Measurements from ENCODE around the gene UBAC1. TPM values are rescaled to one million over a fixed set of nuclear protein-coding genes. Genes with fewer than 3 reads are reported as not detected.
"Not testable (repeated sequence)": the region's sequence is repeated elsewhere in the genome, so short reads cannot be mapped to it uniquely, and the experiment has no call there.

The UBAC1 gene
- total RNA-seq, 2 donors from 2014 or later: 54.9 to 66.5 TPM

DNA sequence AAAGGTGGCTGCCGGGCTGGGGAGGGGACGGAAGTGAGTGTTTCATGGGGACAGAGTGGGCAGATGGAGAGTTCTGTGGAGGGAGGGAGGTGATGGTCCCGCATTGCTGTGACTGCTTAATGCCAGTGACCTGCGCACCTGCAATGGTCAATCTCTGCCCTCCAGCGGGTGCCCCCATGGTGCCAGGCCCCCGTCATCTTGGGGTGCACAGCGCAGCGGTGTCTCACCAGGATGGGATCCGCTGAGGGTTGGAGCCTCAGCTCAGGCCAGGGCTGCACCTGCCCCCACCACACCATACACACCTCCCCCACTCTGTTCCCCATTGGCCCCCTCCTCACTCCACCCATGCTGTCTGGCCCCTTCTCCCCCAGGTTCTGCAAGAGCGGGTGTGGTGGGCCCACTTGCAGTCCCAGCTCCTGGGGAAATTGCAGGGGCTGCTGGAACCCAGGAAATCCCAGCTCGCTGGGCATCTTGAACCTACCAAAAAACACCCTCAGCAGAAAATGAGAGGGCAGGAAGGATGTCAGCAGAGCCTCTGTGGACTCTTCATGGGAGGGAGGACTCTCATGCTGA is 41.8 kb downstream of the UBAC1 start:
- TF ChIP-seq, protein P1, sequence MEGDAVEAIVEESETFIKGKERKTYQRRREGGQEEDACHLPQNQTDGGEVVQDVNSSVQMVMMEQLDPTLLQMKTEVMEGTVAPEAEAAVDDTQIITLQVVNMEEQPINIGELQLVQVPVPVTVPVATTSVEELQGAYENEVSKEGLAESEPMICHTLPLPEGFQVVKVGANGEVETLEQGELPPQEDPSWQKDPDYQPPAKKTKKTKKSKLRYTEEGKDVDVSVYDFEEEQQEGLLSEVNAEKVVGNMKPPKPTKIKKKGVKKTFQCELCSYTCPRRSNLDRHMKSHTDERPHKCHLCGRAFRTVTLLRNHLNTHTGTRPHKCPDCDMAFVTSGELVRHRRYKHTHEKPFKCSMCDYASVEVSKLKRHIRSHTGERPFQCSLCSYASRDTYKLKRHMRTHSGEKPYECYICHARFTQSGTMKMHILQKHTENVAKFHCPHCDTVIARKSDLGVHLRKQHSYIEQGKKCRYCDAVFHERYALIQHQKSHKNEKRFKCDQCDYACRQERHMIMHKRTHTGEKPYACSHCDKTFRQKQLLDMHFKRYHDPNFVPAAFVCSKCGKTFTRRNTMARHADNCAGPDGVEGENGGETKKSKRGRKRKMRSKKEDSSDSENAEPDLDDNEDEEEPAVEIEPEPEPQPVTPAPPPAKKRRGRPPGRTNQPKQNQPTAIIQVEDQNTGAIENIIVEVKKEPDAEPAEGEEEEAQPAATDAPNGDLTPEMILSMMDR (IDR thresholded peaks at IDR 0.05): no peak
- intact Hi-C loops (cut with DNase I): no loop called here
- no peak overlapping the region for H3K27ac ChIP-seq
- H3K9me3 ChIP-seq: no peaks in the 10 kb centered on the region
- H3K36me3 ChIP-seq: no peaks in the 10 kb centered on the region
- no peaks in the 10 kb centered on the region for H3K27me3 ChIP-seq
- no peak overlapping the region for H3K9ac ChIP-seq (ENCODE audit: low read depth in 2 of 2, low read length in 2 of 2)
- no peak overlapping the region for H3K4me3 ChIP-seq
- DNase-seq: no peak
- no peaks in the 10 kb centered on the region for H3K4me1 ChIP-seq

DNA sequence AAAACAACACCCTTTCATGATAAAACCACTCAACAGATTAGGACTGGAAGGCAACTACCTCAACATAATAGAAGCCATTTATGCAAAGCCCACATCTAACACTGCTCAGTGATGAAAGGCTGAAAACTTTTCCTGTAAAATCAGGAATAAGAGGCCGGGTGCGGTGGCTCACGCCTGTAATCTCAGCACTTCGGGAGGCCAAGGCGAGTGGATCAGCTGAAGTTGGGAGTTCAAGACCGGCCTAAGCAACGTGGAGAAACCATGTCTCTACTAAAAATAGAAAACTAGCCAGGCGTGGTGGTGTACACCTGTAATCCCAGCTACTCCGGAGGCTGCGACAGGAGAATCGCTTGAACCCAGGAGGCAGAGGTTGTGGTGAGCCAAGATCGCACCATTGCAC is 44.9 kb downstream of the UBAC1 start:
- H3K9ac ChIP-seq (ENCODE audit: low read depth in 2 of 2, low read length in 2 of 2); H3K27me3 ChIP-seq; H3K27ac ChIP-seq; H3K36me3 ChIP-seq; intact Hi-C loops (cut with DNase I); H3K4me1 ChIP-seq; H3K9me3 ChIP-seq; H3K4me3 ChIP-seq; DNase-seq: not testable (repeated sequence)

DNA sequence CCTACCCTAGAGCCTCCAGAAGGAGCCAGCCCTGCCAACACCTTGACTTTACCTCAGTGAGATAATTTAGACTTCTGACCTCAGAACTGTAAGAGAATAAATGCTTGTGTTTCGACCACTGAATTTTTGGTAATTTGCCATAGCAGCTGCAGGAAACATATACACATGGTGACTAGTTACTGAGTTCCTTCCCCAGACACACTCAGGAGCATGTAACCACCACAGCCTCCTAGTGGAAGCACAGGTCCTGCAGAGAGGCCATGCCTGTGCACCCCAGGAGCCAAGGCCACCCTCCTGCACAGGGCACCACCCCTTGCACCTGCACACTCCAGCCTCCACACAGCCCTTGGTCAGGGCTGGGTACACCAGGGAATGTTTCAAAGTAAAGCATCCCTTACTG is 46.3 kb downstream of the UBAC1 start:
- DNase-seq: no peak
- H3K4me3 ChIP-seq: no peak overlapping the region
- no peaks in the 10 kb centered on the region for H3K36me3 ChIP-seq
- no peaks in the 10 kb centered on the region for H3K4me1 ChIP-seq
- H3K27me3 ChIP-seq: no peaks in the 10 kb centered on the region
- TF ChIP-seq, protein P1 (IDR thresholded peaks at IDR 0.05): no peak
- no peak overlapping the region for H3K27ac ChIP-seq
- no peaks in the 10 kb centered on the region for H3K9me3 ChIP-seq
- no peak overlapping the region for H3K9ac ChIP-seq (ENCODE audit: low read depth in 2 of 2, low read length in 2 of 2)
- intact Hi-C loops (cut with DNase I): no loop called here

DNA sequence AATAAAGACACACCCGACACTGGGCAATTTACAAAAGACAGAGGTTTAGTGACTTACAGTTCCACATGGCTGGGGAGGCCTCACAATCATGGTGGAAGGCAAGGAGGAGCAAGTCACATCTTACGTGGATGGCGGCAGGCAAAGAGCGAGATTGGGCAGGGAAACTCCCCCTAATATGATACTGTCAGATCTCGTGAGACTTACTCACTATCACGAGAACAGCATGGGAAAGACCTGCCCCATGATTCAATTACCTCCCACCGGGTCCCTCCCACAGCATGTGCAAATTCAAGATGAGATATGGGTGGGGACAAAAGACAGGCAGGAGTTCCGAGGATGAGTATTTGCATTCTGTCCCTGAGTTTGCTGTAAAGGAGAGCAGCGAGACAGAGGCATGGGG is 49.9 kb downstream of the UBAC1 start:
- H3K9ac ChIP-seq (ENCODE audit: low read depth in 2 of 2, low read length in 2 of 2); H3K4me1 ChIP-seq; H3K27me3 ChIP-seq; DNase-seq; H3K36me3 ChIP-seq; H3K4me3 ChIP-seq; H3K9me3 ChIP-seq; H3K27ac ChIP-seq; intact Hi-C loops (cut with DNase I): not testable (repeated sequence)

DNA sequence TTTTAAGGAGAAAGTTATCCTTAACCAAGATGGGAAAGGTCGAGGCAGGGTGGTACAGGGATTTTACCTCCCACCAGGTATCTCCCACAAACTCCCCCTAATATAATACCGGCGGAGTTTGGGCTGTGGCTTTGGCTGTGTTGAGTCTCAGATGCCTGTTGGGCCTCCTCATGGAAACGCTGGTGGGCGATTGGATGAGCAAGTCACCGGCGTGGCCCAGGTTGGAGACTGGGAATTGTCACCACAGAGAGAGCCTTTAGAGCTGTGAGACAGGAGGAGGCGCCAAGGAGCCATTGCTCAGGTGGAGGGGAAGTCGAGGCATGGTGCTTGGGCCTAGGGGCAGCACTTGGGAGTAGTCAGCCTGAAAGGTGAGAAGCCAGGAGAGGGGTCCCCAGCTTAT is 50.4 kb downstream of the UBAC1 start:
- Histone ChIP-seq H3K9me3 (no peaks in the 10 kb centered on the region), H3K36me3 (no peaks in the 10 kb centered on the region), H3K4me3 (no peak overlapping the region), H3K27ac (no peak overlapping the region), H3K27me3 (no peaks in the 10 kb centered on the region), H3K9ac (ENCODE audit: low read depth in 2 of 2, low read length in 2 of 2) (no peak overlapping the region), H3K4me1 (peaks cover 9% of the 10 kb centered on the region)
- TF ChIP-seq, protein P1 (IDR thresholded peaks at IDR 0.05): no peak
- intact Hi-C loops (cut with DNase I): no loop called here
- no peak for DNase-seq

DNA sequence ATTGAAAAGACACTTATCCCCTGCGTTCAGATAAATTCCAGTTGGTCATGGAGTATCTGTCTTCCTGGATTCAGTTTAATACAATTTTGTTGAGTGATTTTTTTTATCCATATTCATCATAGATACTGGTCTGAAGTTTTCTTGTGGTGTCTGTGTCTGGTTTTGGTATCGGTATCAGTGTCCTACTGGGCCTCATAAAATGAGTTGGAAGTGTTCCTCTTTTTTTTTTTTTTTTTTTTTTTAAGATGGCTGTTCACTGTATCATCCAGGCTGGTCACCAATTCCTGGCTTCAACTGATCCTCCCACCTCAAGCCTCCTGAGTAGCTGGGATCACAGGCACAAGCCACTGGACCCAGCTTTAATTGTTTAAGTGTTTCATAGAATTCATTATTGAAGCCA is 51.0 kb downstream of the UBAC1 start:
- intact Hi-C loops (cut with DNase I): no loop called here
- no peaks in the 10 kb centered on the region for H3K36me3 ChIP-seq
- no peak overlapping the region for H3K4me3 ChIP-seq

More for the DNA sequence above, 51.0 kb downstream of the UBAC1 start:
- no peak for DNase-seq
- Histone ChIP-seq H3K9me3 (no peaks in the 10 kb centered on the region), H3K4me1 (peaks cover 11% of the 10 kb centered on the region), H3K27ac (no peak overlapping the region), H3K9ac (ENCODE audit: low read depth in 2 of 2, low read length in 2 of 2) (no peak overlapping the region), H3K27me3 (no peaks in the 10 kb centered on the region)
- TF ChIP-seq, protein P1 (IDR thresholded peaks at IDR 0.05): no peak

Data from colonic mucosa (tissue), 4 donors.